NT2/D1 (cell line): Measurements from ENCODE around the gene ADAMTS2.

Experiments used
- SUZ12 ChIP-seq: IDR thresholded peaks from 2 replicates; pipeline ENCODE4 v1.6.1; 2011; ENCODE audit not compliant: insufficient read length, insufficient read depth; ENCODE audit errors: extremely low read depth
- YY1 ChIP-seq: IDR thresholded peaks from 2 replicates; pipeline ENCODE4 v1.6.1; 2011; ENCODE audit not compliant: insufficient read length, insufficient read depth
- ZNF274 ChIP-seq: IDR thresholded peaks from 2 replicates; pipeline ENCODE4 v1.6.1; 2011; ENCODE audit warnings: mild to moderate bottlenecking, low read depth, low read length

GRCh38 chr5:179309383-179309670 is 35.9 kb downstream of the ADAMTS2 start:
- TF ChIP-seq SUZ12 (no peak), ZNF274 (no peak), YY1 (no peak)
